ENCODE data around the gene LIM2. TPM values are rescaled to one million over a fixed set of nuclear protein-coding genes. Genes with fewer than 3 reads are reported as not detected.

LIM2 gene
- total and polyA plus RNA-seq, 2 of the 8 experiments (the other 6 are each of a cell fraction or from before 2014, with no cell fraction given) = not detected

DNA sequence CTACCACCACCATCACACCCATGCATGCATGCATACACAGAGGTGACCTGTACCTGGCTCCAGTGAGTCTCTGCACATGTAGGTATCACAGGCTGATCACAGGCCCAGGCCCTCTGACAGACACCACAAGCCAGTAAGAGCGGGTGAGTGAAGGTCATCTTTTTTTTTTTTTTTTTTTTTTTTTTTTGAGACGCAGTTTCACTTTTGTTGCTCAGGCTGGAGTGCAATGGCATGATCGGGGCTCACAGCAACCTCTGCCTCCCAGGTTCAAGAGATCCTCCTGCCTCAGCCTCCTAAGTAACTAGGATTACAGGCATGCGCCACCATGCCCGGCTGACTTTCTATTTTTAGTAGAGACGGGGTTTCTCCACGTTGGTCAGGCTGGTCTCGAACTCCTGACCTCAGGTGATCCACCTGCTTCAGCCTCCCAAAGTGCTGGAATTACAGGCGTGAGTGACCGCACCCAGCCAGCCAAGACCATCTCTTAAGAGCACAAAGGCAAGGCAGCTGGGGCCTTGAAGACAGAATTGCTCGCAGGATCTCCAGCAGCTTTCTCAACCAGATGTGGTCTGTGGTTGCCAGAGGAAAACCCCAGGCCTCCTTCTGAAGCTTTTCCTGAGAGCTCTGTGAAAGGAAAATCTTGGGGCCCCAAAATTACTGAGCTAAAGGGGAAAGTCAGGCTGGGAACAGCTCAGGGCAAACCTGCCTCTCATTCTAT, 12.1 kb downstream of the LIM2 start:
- Histone ChIP-seq H4K20me1 (replicated peaks in 1 of 2; ENCODE audit: control insufficient read depth in 1 of 2, insufficient read depth in 2 of 2, low read length in 2 of 2) (no peaks in the 10 kb centered on the region), H3K14ac (ENCODE audit: insufficient read length) (no peak overlapping the region), H2AK5ac (ENCODE audit: low read depth, low read length) (no peak overlapping the region), H3K79me1 (ENCODE audit: low read depth, low read length) (no peaks in the 10 kb centered on the region), H2BK20ac (ENCODE audit: low read length) (no peak overlapping the region), H2BK15ac (ENCODE audit: low read length) (no peak overlapping the region), H3K36me3 (ENCODE audit: control insufficient read depth in 2 of 4, insufficient read depth in 4 of 4, low read length in 3 of 4) (no peaks in the 10 kb centered on the region), H3K4ac (replicated peaks; ENCODE audit: insufficient read length, low read depth, low read length) (no peak overlapping the region), H4K8ac (ENCODE audit: extremely low read depth, insufficient read depth, low read length) (no peak overlapping the region), H2AFZ (ENCODE audit: low read length) (no peak overlapping the region), H3K4me1 (replicated peaks in 1 of 4; ENCODE audit: control insufficient read depth in 3 of 4, insufficient read depth in 4 of 4, low read length in 3 of 4) (no peaks in the 10 kb centered on the region), H2BK120ac (replicated peaks; ENCODE audit: low read depth, low read length) (no peak overlapping the region), H3K27ac (ENCODE audit: low read depth, low read length) (no peak overlapping the region), H3K4me3 (ENCODE audit: extremely low read depth in 1 of 4, insufficient read depth in 2 of 4, low read depth in 3 of 4, low read length in 4 of 4) (no peak overlapping the region), H2BK12ac (ENCODE audit: low read depth, low read length) (no peak overlapping the region), H3K56ac (replicated peaks; ENCODE audit: insufficient read length, low read depth, low read length) (no peak overlapping the region), H3K23ac (ENCODE audit: insufficient read length) (no peak overlapping the region), H2BK5ac (ENCODE audit: low read depth, low read length) (no peak overlapping the region), H3K9ac (replicated peaks in 1 of 4; ENCODE audit: extremely low read depth in 1 of 4, low read depth in 3 of 4, low read length in 3 of 4) (no peak overlapping the region), H4K5ac (ENCODE audit: insufficient read length, low read depth, low read length) (no peak overlapping the region), H3K27me3 (replicated peaks in 1 of 4; ENCODE audit: control insufficient read depth in 3 of 4, extremely low read depth in 1 of 4, insufficient read depth in 3 of 4, low read length in 3 of 4) (no peaks in the 10 kb centered on the region; a peak in 2 of 7 replicates), H3K4me2 (ENCODE audit: insufficient read depth in 1 of 2, low read depth in 2 of 2, low read length in 2 of 2) (no peak overlapping the region), H3K79me2 (ENCODE audit: control insufficient read depth in 1 of 2, insufficient read depth in 2 of 2, low read length in 2 of 2) (no peaks in the 10 kb centered on the region), H3K18ac (ENCODE audit: extremely low read depth, low read length) (no peak overlapping the region), H3K9me3 (ENCODE audit: insufficient read depth in 2 of 2, low read depth in 1 of 2, low read length in 1 of 2) (peaks cover 0 to 4% of the 10 kb centered on the region in 2 experiments; a peak in 1 of 4 replicates), H4K91ac (replicated peaks; ENCODE audit: insufficient read length, low read length) (no peak overlapping the region), H3K23me2 (ENCODE audit: low read depth, low read length) (peaks cover 4% of the 10 kb centered on the region; the same call in 1 of the 2 replicates)
- ChIA-PET POLR2A (ENCODE audit: partially characterized antibody) (interaction anchor here (1.2 to 2.6 kb wide), 2 partner anchors 8 to 15 kb away, joined by 4 to 9 read pairs; partner anchors contain the start of gene C19orf84), CTCF (ENCODE audit: partially characterized antibody) (no interaction called here)
- no peak for TF ChIP-seq SIN3A (conservative IDR thresholded peaks at IDR 0.05 in 1 of 2, IDR thresholded peaks at IDR 0.05 in 1 of 2; ENCODE audit: low read depth in 1 of 2, low read length in 2 of 2)
- TF ChIP-seq SRF (IDR thresholded peaks at IDR 0.05; ENCODE audit: low read depth, low read length) = no peak
- no peak for TF ChIP-seq JUND (IDR thresholded peaks at IDR 0.05; ENCODE audit: low read length)
- no peak for TF ChIP-seq NANOG (IDR thresholded peaks at IDR 0.05; ENCODE audit: insufficient read depth, low read depth, low read length, poor library complexity, severe bottlenecking)
- no peak for TF ChIP-seq HDAC6 (IDR thresholded peaks at IDR 0.05; ENCODE audit: low read depth, low read length)
- no peak for FAIRE-seq
- 76% methylated on average over 10 of the region's 11 CpGs; no CpG with 5 or more reads in 1 of the 2 experiments for WGBS, 2 experiments (ENCODE audit: extremely low coverage in 1 of 2, insufficient coverage in 1 of 2, insufficient read length in 1 of 2, insufficient replicate concordance in 2 of 2, low coverage in 1 of 2, low lambda C conversion rate in 2 of 2, missing lambda C conversion rate in 1 of 2)
- DNase-seq (ENCODE audit: low read depth in 1 of 2, low spot score in 2 of 2) = no peak

Measured in H1 (cell line).